ENCODE data around the gene CLTCL1. TPM values are rescaled to one million over a fixed set of nuclear protein-coding genes. Genes with fewer than 3 reads are reported as not detected.

Gene CLTCL1
- total RNA-seq, 1 experiment from 2014 or later, result 11.9 TPM

- H3K9me3 ChIP-seq (ENCODE audit: control insufficient read depth, insufficient read depth, low read depth, low read length), result no peaks in the 10 kb centered on the region
- H3K27ac ChIP-seq (ENCODE audit: low read length), result peak overlapping the region; percentile 74; the same call in 1 of the 2 replicates
- DNase-seq (ENCODE audit: low read depth, low spot score) (no peak), ATAC-seq (peak; percentile 42)
- POLR2A ChIA-PET, result interaction anchor here (0.7 kb wide), 1 partner anchor 413 kb away, joined by 5 read pairs; no protein-coding TSS in a partner anchor
- no peaks in the 10 kb centered on the region for H3K27me3 ChIP-seq (ENCODE audit: control insufficient read depth, insufficient read depth, low read length)
- in situ Hi-C loops (cut with HindIII; ENCODE audit: low pct_unique_long_range_greater_than_20kb, low sequenced_read_pairs), result no loop called here
- TF ChIP-seq SIN3A (IDR thresholded peaks at IDR 0.05; ENCODE audit: borderline replicate concordance, insufficient read depth, low read depth, low read length), result 0 out of 2 replicates have a peak, but pooled peaks have one; percentile 28
- TF ChIP-seq, protein P1, sequence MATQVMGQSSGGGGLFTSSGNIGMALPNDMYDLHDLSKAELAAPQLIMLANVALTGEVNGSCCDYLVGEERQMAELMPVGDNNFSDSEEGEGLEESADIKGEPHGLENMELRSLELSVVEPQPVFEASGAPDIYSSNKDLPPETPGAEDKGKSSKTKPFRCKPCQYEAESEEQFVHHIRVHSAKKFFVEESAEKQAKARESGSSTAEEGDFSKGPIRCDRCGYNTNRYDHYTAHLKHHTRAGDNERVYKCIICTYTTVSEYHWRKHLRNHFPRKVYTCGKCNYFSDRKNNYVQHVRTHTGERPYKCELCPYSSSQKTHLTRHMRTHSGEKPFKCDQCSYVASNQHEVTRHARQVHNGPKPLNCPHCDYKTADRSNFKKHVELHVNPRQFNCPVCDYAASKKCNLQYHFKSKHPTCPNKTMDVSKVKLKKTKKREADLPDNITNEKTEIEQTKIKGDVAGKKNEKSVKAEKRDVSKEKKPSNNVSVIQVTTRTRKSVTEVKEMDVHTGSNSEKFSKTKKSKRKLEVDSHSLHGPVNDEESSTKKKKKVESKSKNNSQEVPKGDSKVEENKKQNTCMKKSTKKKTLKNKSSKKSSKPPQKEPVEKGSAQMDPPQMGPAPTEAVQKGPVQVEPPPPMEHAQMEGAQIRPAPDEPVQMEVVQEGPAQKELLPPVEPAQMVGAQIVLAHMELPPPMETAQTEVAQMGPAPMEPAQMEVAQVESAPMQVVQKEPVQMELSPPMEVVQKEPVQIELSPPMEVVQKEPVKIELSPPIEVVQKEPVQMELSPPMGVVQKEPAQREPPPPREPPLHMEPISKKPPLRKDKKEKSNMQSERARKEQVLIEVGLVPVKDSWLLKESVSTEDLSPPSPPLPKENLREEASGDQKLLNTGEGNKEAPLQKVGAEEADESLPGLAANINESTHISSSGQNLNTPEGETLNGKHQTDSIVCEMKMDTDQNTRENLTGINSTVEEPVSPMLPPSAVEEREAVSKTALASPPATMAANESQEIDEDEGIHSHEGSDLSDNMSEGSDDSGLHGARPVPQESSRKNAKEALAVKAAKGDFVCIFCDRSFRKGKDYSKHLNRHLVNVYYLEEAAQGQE (IDR thresholded peaks at IDR 0.05; ENCODE audit: insufficient read depth in 1 of 2, low read depth in 2 of 2, low read length in 1 of 2), result no peak
- intact Hi-C loops (cut with micrococcal nuclease; ENCODE audit: unreplicated experiment), result no loop called here
- BruUV-seq (replicated peaks), result no TSS peak
- H3K36me3 ChIP-seq (ENCODE audit: control insufficient read depth, insufficient read depth, low read length), result no peaks in the 10 kb centered on the region; the same call in 1 of the 2 replicates
- peaks cover 39% of the 10 kb centered on the region for H3K4me1 ChIP-seq (ENCODE audit: control insufficient read depth, insufficient read depth, low read length)
- CTCF ChIA-PET, result interaction anchor here (0.5 to 0.8 kb wide), 3 partner anchors 91 to 180 kb away, joined by 3 to 8 read pairs (median 4); no protein-coding TSS in a partner anchor
- peak overlapping the region; percentile 57 to 66 for H3K4me3 ChIP-seq (ENCODE audit: low read depth in 2 of 2, low read length in 2 of 2)
Measured at GRCh38 chr22:19178065-19178656, 113.4 kb downstream of the CLTCL1 start.

DNA sequence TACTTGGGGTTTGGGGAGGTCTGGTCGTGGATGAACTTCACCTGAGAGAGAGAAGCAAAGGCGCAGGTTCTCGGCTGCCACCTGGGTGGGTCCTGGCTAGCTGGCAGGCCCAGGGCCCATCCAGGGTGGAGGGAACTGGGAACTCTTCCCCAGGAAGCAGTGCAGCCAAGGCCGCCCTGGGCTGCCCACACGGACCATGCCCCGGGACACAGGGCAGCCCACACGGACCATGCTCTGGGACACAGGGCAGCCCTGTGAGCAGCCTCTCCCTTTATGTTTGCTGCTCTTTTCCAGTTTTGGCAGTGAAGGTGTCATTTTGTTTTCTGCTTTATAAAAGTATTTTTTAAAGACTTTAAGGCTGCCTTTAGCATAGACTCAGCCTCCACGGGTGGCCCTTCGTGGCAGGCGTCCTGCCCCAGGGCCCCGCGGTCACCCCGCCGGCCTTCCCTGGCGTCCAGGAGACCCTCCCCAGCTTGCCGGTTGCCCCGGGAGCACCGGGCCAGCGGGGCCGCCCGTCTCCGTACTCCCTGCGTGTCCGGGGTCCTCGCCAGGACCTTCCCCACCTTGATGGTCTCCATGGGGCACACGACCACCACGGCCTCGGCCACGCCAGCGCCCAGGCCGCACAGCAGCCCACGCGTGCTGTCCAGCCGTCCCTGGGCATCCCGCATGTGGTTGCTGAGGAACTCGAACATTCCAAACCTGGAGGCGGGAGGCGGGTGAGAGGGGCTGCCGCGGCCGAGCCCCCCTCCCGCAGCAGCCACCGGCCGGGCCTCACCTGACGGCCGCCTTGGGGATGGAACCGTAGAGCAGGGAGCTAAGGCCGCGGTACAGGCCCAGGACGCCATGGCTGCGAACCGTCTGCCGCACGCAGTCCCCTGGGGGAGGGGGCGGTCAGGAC, 114.1 kb downstream of the CLTCL1 start:
- H3K4me1 ChIP-seq (ENCODE audit: control insufficient read depth, insufficient read depth, low read length), result peaks cover 44% of the 10 kb centered on the region
- no peaks in the 10 kb centered on the region for H3K9me3 ChIP-seq (ENCODE audit: control insufficient read depth, insufficient read depth, low read depth, low read length)
- TF ChIP-seq TCF7L2 (IDR thresholded peaks at IDR 0.05; ENCODE audit: low read depth, low read length) (no peak), SIN3A (IDR thresholded peaks at IDR 0.05; ENCODE audit: borderline replicate concordance, insufficient read depth, low read depth, low read length) (no peak), POLR2AphosphoS5 (IDR thresholded peaks at IDR 0.05; ENCODE audit: low read depth, low read length) (no peak)
- TF ChIP-seq, protein P1 (IDR thresholded peaks at IDR 0.05; ENCODE audit: insufficient read depth in 1 of 2, low read depth in 2 of 2, low read length in 1 of 2), result no peak
- TF ChIP-seq, protein P2, sequence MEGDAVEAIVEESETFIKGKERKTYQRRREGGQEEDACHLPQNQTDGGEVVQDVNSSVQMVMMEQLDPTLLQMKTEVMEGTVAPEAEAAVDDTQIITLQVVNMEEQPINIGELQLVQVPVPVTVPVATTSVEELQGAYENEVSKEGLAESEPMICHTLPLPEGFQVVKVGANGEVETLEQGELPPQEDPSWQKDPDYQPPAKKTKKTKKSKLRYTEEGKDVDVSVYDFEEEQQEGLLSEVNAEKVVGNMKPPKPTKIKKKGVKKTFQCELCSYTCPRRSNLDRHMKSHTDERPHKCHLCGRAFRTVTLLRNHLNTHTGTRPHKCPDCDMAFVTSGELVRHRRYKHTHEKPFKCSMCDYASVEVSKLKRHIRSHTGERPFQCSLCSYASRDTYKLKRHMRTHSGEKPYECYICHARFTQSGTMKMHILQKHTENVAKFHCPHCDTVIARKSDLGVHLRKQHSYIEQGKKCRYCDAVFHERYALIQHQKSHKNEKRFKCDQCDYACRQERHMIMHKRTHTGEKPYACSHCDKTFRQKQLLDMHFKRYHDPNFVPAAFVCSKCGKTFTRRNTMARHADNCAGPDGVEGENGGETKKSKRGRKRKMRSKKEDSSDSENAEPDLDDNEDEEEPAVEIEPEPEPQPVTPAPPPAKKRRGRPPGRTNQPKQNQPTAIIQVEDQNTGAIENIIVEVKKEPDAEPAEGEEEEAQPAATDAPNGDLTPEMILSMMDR (IDR thresholded peaks at IDR 0.05), result no peak
- H3K36me3 ChIP-seq (ENCODE audit: control insufficient read depth, insufficient read depth, low read length), result no peaks in the 10 kb centered on the region; the same call in 1 of the 2 replicates
- H3K27me3 ChIP-seq (ENCODE audit: control insufficient read depth, insufficient read depth, low read length), result no peaks in the 10 kb centered on the region
- peak overlapping the region; percentile 57 to 66 for H3K4me3 ChIP-seq (ENCODE audit: low read depth in 2 of 2, low read length in 2 of 2)
- H3K27ac ChIP-seq (ENCODE audit: low read length), result peak overlapping the region; percentile 74
- POLR2A ChIA-PET, result no interaction called here
- TSS peak; percentile 80 for BruUV-seq (replicated peaks)
- CTCF ChIA-PET, result interaction anchor here (0.6 kb wide), 1 partner anchor 113 kb away, joined by 3 read pairs; no protein-coding TSS in a partner anchor
- DNase-seq (ENCODE audit: low read depth, low spot score), result no peak
- in situ Hi-C loops (cut with HindIII; ENCODE audit: low pct_unique_long_range_greater_than_20kb, low sequenced_read_pairs) (no loop called here), intact Hi-C loops (cut with micrococcal nuclease; ENCODE audit: unreplicated experiment) (no loop called here)
- ATAC-seq, result no peak
